CD4-positive, alpha-beta T cell treated with Interleukin-15 for 1 hour (primary cell): ENCODE measurements around the gene STON1.
"Not testable (repeated sequence)": the region's sequence is repeated elsewhere in the genome, so short reads cannot be mapped to it uniquely, and the experiment has no call there.

ENCODE experiments used
- DNase-seq: peaks from one replicate; pipeline ENCODE4 v3.0.0-alpha.2; 2020

The STON1 gene

GRCh38 chr2:48574353-48575287 lies 44.7 kb downstream of the STON1 start:
- DNase-seq, result no peak

- no peak for DNase-seq
Measured at GRCh38 chr2:48578313-48578712, 48.4 kb downstream of the STON1 start.

GRCh38 chr2:48583961-48584360 lies 54.0 kb downstream of the STON1 start:
- DNase-seq, result no peak

GRCh38 chr2:48584551-48584950 lies 54.6 kb downstream of the STON1 start:
- no peak for DNase-seq

- no peak for DNase-seq
Measured at GRCh38 chr2:48586433-48586832, 56.5 kb downstream of the STON1 start.

- no peak for DNase-seq
Measured at GRCh38 chr2:48587560-48587959, 57.6 kb downstream of the STON1 start.

- no peak for DNase-seq
Measured at GRCh38 chr2:48587961-48588360, 58.0 kb downstream of the STON1 start.

GRCh38 chr2:48588745-48589144 lies 58.8 kb downstream of the STON1 start:
- DNase-seq, result no peak

- DNase-seq, result no peak
Measured at GRCh38 chr2:48589170-48589767, 59.3 kb downstream of the STON1 start.

- no peak for DNase-seq
Measured at GRCh38 chr2:48590017-48590416, 60.1 kb downstream of the STON1 start.

- DNase-seq, result no peak
Measured at GRCh38 chr2:48592067-48592466, 62.1 kb downstream of the STON1 start.

- DNase-seq, result not testable (repeated sequence)
Measured at GRCh38 chr2:48596751-48597150, 66.8 kb downstream of the STON1 start.

- DNase-seq, result no peak
Measured at GRCh38 chr2:48597492-48597891, 67.5 kb downstream of the STON1 start.

- no peak for DNase-seq
Measured at GRCh38 chr2:48600204-48600813, 70.4 kb downstream of the STON1 start.

GRCh38 chr2:48600917-48601316 lies 71.0 kb downstream of the STON1 start:
- no peak for DNase-seq

- DNase-seq, result no peak
Measured at GRCh38 chr2:48601349-48601748, 71.4 kb downstream of the STON1 start.

- DNase-seq, result no peak
Measured at GRCh38 chr2:48605482-48606175, 75.7 kb downstream of the STON1 start.

- DNase-seq, result no peak
Measured at GRCh38 chr2:48607307-48608014, 77.5 kb downstream of the STON1 start.

- DNase-seq, result no peak
Measured at GRCh38 chr2:48613211-48613610, 83.3 kb downstream of the STON1 start.

GRCh38 chr2:48614581-48614980 lies 84.6 kb downstream of the STON1 start:
- DNase-seq, result not testable (repeated sequence)

GRCh38 chr2:48617618-48618017 lies 87.7 kb downstream of the STON1 start, which contains the start of gene GTF2A1L:
GTF2A1L (plus strand) TSS chr2:48617856; CDS start chr2:48617875, 19 bp downstream.
- no peak for DNase-seq

- no peak for DNase-seq
Measured at GRCh38 chr2:48619526-48619925, 89.6 kb downstream of the STON1 start.
